ENCODE results near the gene TFR2. TPM values are rescaled to one million over a fixed set of nuclear protein-coding genes. Genes with fewer than 3 reads are reported as not detected.

Gene TFR2
- total RNA-seq, 1 donor from 2014 or later: 0.50 TPM

- Mint-ChIP-seq H3K27ac (ENCODE audit: unreplicated experiment) (no peak overlapping the region), H3K4me3 (ENCODE audit: unreplicated experiment) (no peak overlapping the region), H3K36me3 (ENCODE audit: low read depth, unreplicated experiment) (peaks cover 9% of the 10 kb centered on the region), H3K27me3 (ENCODE audit: low read depth, unreplicated experiment) (no peaks in the 10 kb centered on the region), H3K9me3 (ENCODE audit: unreplicated experiment) (no peaks in the 10 kb centered on the region), H3K4me1 (ENCODE audit: low read depth, unreplicated experiment) (peaks cover 4% of the 10 kb centered on the region)
- no peak overlapping the region for H3K4me3 ChIP-seq (ENCODE audit: insufficient read depth, low read depth, low read length)
- H4K20me1 ChIP-seq (ENCODE audit: insufficient read depth, low read length): peaks cover 63% of the 10 kb centered on the region
- peaks cover 27% of the 10 kb centered on the region for H3K79me2 ChIP-seq (ENCODE audit: insufficient read depth, low read length)
- H3K4me1 ChIP-seq (ENCODE audit: insufficient read depth, low read length): peaks cover 12% of the 10 kb centered on the region
- H3K27ac ChIP-seq (ENCODE audit: low read depth, low read length): no peak overlapping the region
- DNase-seq (ENCODE audit: low read depth): no peak
- no peak overlapping the region for H2AFZ ChIP-seq (ENCODE audit: low read depth, low read length)
- no peak for FAIRE-seq
- H3K4me2 ChIP-seq (ENCODE audit: low read length): no peak overlapping the region
- peaks cover 7% of the 10 kb centered on the region for H3K36me3 ChIP-seq (ENCODE audit: insufficient read depth, low read length)
- H3K9ac ChIP-seq (ENCODE audit: low read length): no peak overlapping the region
- H3K27me3 ChIP-seq (ENCODE audit: insufficient read depth, low read length): no peaks in the 10 kb centered on the region
- no peaks in the 10 kb centered on the region for H3K9me3 ChIP-seq (ENCODE audit: insufficient read depth, low read depth, low read length)
- TF ChIP-seq CTCF (IDR thresholded peaks at IDR 0.05; ENCODE audit: insufficient read depth, low read depth, low read length) (no peak), EZH2 (IDR thresholded peaks at IDR 0.05; ENCODE audit: insufficient read depth, low read length) (no peak)
These were observed 39.4 kb upstream of the TFR2 start for GRCh38 chr7:100680576-100681271.

DNA sequence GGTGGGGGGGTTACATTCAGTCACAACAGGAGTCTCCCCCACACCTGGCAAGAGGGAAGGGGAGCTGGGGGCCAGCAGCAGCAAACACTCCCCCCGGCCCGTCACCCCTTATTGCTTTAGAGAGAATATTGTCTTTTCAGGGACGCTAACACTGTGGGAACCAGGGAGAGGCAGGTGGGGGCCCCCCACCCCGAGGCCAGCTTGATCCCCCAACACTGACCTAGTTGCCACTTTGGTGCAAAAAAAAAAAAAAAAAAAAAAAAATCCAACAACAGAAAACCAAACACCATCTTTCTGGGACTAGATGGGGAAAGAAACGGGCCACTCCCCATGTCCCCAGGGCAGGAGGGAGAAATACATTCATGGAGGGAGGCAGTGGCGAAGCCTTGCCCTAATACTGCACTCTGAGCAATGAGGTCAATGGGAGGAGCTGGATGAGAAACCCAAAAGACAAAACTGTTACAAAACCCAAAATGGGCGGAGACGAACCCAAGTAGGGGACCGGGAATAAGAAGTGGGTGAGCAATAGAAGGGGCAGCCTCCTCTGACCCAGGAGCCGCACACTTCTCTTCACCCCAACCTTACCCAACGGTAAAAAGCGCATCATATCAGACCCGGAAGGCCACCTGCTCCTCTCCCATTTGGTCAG lies 38.7 kb upstream of the TFR2 start:
- peaks cover 4% of the 10 kb centered on the region for H3K4me1 Mint-ChIP-seq (ENCODE audit: low read depth, unreplicated experiment)

More for the DNA sequence above, 38.7 kb upstream of the TFR2 start:
- TF ChIP-seq CTCF (IDR thresholded peaks at IDR 0.05; ENCODE audit: insufficient read depth, low read depth, low read length) (no peak), EZH2 (IDR thresholded peaks at IDR 0.05; ENCODE audit: insufficient read depth, low read length) (no peak)
- H3K79me2 ChIP-seq (ENCODE audit: insufficient read depth, low read length): peaks cover 33% of the 10 kb centered on the region
- no peak overlapping the region for H3K4me2 ChIP-seq (ENCODE audit: low read length)
- H3K9me3 ChIP-seq (ENCODE audit: insufficient read depth, low read depth, low read length): no peaks in the 10 kb centered on the region
- H3K27ac Mint-ChIP-seq (ENCODE audit: unreplicated experiment): no peak overlapping the region
- H3K4me3 ChIP-seq (ENCODE audit: insufficient read depth, low read depth, low read length): no peak overlapping the region
- H4K20me1 ChIP-seq (ENCODE audit: insufficient read depth, low read length): peaks cover 59% of the 10 kb centered on the region
- H3K36me3 ChIP-seq (ENCODE audit: insufficient read depth, low read length): peaks cover 2% of the 10 kb centered on the region
- H3K27ac ChIP-seq (ENCODE audit: low read depth, low read length): no peak overlapping the region
- no peak overlapping the region for H2AFZ ChIP-seq (ENCODE audit: low read depth, low read length)
- H3K36me3 Mint-ChIP-seq (ENCODE audit: low read depth, unreplicated experiment): peaks cover 9% of the 10 kb centered on the region
- peaks cover 12% of the 10 kb centered on the region for H3K4me1 ChIP-seq (ENCODE audit: insufficient read depth, low read length)
- H3K27me3 ChIP-seq (ENCODE audit: insufficient read depth, low read length): no peaks in the 10 kb centered on the region
- peak overlapping the region; percentile 10 for H3K4me3 Mint-ChIP-seq (ENCODE audit: unreplicated experiment)
- DNase-seq (ENCODE audit: low read depth) (no peak), FAIRE-seq (no peak)
- H3K27me3 Mint-ChIP-seq (ENCODE audit: low read depth, unreplicated experiment): no peaks in the 10 kb centered on the region
- no peaks in the 10 kb centered on the region for H3K9me3 Mint-ChIP-seq (ENCODE audit: unreplicated experiment)
- H3K9ac ChIP-seq (ENCODE audit: low read length): no peak overlapping the region
